A549 treated with GW870086 at 1 μM for 4 hours (cell line): Measurements from ENCODE around the gene FOXN1. TPM values are rescaled to one million over a fixed set of nuclear protein-coding genes. Genes with fewer than 3 reads are reported as not detected.

Experiments used
- total RNA-seq: library from RNA; stranded (reverse); fragments of 200-300 nt; extraction: Qiagen RNA extraction; gene quantifications from 5 replicates; pipeline ENCODE4 v1.2.3, GENCODE V29; 2022; ENCODE audit warnings: low read depth

The FOXN1 gene, protein sequence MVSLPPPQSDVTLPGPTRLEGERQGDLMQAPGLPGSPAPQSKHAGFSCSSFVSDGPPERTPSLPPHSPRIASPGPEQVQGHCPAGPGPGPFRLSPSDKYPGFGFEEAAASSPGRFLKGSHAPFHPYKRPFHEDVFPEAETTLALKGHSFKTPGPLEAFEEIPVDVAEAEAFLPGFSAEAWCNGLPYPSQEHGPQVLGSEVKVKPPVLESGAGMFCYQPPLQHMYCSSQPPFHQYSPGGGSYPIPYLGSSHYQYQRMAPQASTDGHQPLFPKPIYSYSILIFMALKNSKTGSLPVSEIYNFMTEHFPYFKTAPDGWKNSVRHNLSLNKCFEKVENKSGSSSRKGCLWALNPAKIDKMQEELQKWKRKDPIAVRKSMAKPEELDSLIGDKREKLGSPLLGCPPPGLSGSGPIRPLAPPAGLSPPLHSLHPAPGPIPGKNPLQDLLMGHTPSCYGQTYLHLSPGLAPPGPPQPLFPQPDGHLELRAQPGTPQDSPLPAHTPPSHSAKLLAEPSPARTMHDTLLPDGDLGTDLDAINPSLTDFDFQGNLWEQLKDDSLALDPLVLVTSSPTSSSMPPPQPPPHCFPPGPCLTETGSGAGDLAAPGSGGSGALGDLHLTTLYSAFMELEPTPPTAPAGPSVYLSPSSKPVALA
- 0.03 TPM in 2 of 5 replicates, not detected in the others for total RNA-seq

DNA sequence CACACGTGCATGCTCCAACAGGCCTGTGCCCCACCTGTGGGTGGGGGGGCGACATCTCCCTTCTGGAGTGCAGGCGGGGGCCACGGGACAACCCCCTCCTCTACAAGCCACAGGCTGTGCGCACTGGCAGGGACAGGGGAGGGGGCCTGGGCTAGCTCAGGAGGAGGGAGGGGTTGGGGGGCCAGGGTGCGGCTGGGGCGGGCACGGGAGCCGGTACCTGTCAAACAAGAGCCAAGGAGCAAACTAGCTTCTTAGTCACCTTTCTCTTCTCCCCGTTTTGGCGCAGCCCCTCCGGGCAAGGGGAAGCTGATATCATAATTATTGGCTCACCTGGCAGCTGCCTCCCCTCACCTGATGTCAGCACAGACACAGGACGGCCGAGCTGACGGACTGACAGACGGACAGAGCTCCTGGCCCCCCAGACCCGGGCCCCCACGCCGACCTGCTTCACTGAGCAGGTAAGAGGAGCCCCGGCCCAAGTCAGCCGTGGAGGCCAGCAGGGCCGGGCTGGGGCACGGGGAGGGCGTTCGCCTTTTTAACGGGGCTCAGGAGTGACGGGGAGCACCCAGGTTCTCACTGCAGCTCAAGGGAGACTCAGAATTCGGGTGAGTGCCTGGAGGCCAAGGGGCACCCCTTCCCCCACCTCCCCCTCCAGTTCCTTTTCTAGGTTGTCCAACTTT lies at the start of gene FOXN1:
Gene FOXN1, plus strand, starts transcription at position 363 of the 680 bp plus-strand sequence. CDS start 17,622 bp downstream, outside the sequence.

DNA sequence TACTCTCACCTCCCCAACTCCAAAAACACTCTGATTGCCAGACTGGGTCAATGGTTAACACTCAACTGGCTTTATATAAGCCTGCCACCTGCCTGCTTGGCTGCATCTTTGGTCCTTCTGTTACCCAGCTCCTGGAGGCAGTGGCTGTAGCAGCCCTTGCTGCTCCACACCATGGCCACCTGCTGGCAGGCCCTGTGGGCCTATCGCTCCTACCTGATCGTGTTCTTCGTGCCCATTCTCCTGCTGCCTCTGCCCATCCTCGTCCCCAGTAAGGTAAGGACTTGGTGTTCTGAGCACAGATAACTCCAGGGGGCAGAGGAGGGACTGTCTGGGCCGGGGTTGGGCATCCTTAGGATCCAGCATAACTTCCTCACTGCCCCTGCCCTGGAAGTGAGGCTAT lies 32.6 kb upstream of the FOXN1 start, which contains the start of gene SLC13A2:
Gene SLC13A2, plus strand, starts transcription at position 103 of the 400 bp plus-strand sequence. Its CDS starts 69 bp downstream, at position 172.

DNA sequence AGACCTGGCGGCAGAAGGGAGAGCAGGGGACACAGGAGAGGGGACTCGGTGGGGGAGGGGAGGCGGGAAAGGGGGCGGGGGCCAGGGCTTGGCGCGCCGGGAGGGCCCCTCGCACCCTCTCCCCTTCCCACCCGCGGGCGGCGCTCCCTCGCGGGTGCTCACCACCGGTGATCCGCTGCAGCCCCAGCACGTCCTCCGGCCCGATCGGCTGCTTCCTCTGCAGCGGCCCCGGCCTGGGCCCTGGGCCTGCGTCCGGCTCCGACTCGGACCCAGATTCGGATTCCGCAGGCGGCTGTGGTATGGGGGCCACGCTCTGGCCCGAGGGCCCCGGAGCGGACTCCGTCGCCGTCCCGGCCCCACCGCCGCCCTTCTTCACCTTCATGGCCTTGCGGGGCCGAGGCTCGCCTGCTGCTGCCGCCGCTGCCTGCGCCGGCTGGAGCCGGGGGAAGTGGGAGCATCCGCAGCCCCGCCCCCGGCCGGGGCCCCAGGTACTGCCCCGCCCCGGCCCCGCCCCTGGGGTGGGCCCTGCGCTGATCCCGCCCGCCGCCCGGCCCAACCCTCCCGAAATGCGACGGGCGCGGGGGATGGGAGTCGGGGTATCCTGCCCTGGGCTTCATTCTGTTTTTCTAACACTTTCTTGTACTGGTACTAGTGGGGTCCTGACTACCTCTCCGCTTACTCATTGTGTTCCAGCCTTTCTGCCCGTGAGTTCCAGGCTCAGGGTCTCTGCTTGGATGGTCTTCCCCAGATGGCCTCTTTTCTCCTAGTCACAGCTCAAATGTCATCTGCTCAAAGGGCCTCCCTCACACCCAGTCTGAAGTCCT lies 46.2 kb downstream of the FOXN1 start, which contains the start of gene UNC119:
Gene UNC119, minus strand, starts transcription at position 449 of the 824 bp plus-strand sequence. Its CDS starts 67 bp downstream, at position 382.

GRCh38 chr17:28571361-28572122 lies 65.4 kb downstream of the FOXN1 start, which contains the start of gene PIGS:
Gene PIGS, minus strand, starts transcription at chr17:28571524. Its CDS starts 28 bp downstream, at chr17:28571496.

DNA sequence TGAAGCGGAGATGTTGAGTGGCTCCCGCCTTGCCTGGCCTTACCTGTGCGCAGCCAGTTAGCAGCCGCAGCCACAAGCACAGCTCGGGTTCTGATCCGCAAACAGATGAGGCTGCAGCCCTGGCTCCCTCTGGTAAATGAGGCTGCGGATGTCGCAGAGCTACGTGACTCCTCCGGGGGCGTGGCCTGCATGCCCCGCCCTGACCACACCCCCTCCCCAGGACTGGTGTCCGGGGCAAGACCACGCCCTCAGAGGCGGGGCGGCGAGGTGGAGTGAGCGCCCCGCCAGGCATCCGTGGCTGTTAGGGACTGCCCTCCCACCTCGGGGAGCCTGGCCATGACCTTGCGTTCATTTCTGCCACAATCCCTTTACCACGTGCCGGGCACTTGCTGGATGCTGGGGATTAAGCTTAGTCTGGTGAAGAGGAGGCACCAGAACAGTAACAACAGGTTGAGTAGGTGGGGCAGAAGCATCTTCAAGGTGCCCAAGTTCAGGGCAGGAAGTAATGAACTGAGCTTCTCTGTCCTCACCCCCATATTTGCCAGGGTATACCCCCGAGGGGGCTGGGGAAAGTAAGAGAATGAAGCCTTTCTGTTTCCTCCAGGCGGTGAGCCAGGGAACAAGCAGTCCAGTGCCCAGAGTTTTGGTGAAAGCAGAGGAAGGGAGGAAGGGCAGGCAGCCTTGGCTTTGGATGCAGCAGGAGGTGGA lies 70.8 kb downstream of the FOXN1 start, which contains the start of gene ALDOC:
Gene ALDOC, minus strand, starts transcription at position 138 of the 708 bp plus-strand sequence. CDS start 1,363 bp downstream, outside the sequence.

Other genes starting within 250 kb of the FOXN1 start
- gene TMEM97, start 187.1 kb upstream of the FOXN1 start, total RNA-seq, result 39.9 to 45.7 TPM (median 41.3 TPM) in 5 replicates
- 51.9 to 58.0 TPM (median 56.2 TPM) in 5 replicates for gene IFT20, start 170.9 kb upstream of the FOXN1 start, total RNA-seq
- 41.1 to 53.5 TPM (median 47.7 TPM) in 5 replicates for gene TNFAIP1, start 170.6 kb upstream of the FOXN1 start, total RNA-seq
- gene POLDIP2, start 148.8 kb upstream of the FOXN1 start, total RNA-seq, result 142 to 172 TPM (median 160 TPM) in 5 replicates
- not detected in 5 replicates for gene SEBOX, start 141.1 kb upstream of the FOXN1 start, total RNA-seq
- gene VTN, start 136.0 kb upstream of the FOXN1 start, total RNA-seq, result 16.5 to 23.2 TPM (median 19.6 TPM) in 5 replicates
- gene SARM1, start 134.7 kb upstream of the FOXN1 start, total RNA-seq, result 4.3 to 6.7 TPM (median 5.9 TPM) in 5 replicates
- 16.3 to 20.4 TPM (median 18.9 TPM) in 5 replicates for gene SLC46A1, start 100.1 kb upstream of the FOXN1 start, total RNA-seq
- 0.10 to 0.18 TPM (median 0.14 TPM) in 5 replicates for gene SLC13A2, start 32.7 kb upstream of the FOXN1 start, total RNA-seq
- 26.8 to 35.5 TPM (median 29.7 TPM) in 5 replicates for gene UNC119, start 46.3 kb downstream of the FOXN1 start, total RNA-seq
- gene PIGS, start 65.2 kb downstream of the FOXN1 start, total RNA-seq, result 51.4 to 61.9 TPM (median 58.3 TPM) in 5 replicates
- 1.2 to 2.3 TPM (median 2.1 TPM) in 5 replicates for gene ALDOC, start 70.5 kb downstream of the FOXN1 start, total RNA-seq
- gene SPAG5, start 92.7 kb downstream of the FOXN1 start, total RNA-seq, result 70.5 to 83.0 TPM (median 75.8 TPM) in 5 replicates
- gene RSKR, start 107.8 kb downstream of the FOXN1 start, total RNA-seq, result 2.5 to 4.6 TPM (median 3.8 TPM) in 5 replicates
- gene BLTP2, start 138.8 kb downstream of the FOXN1 start, total RNA-seq, result 50.8 to 63.8 TPM (median 58.0 TPM) in 5 replicates
- gene SDF2, start 155.6 kb downstream of the FOXN1 start, total RNA-seq, result 80.3 to 84.5 TPM (median 82.4 TPM) in 5 replicates
- gene SUPT6H, start 155.9 kb downstream of the FOXN1 start, total RNA-seq, result 67.1 to 72.5 TPM (median 71.6 TPM) in 5 replicates
- gene PROCA1, start 205.5 kb downstream of the FOXN1 start, total RNA-seq, result 0.88 to 1.8 TPM (median 1.3 TPM) in 5 replicates
- 200 to 242 TPM (median 235 TPM) in 5 replicates for gene RAB34, start 211.5 kb downstream of the FOXN1 start, total RNA-seq
- gene RPL23A, start 213.6 kb downstream of the FOXN1 start, total RNA-seq, result 1,948 to 2,533 TPM (median 2,127 TPM) in 5 replicates
- 28.8 to 45.3 TPM (median 43.0 TPM) in 5 replicates for gene TLCD1, start 219.9 kb downstream of the FOXN1 start, total RNA-seq
- 3.3 to 4.7 TPM (median 4.5 TPM) in 5 replicates for gene NEK8, start 222.4 kb downstream of the FOXN1 start, total RNA-seq
- gene TRAF4, start 237.7 kb downstream of the FOXN1 start, total RNA-seq, result 60.4 to 85.7 TPM (median 78.9 TPM) in 5 replicates